NCI-H2196 (cell line): ENCODE results near the gene FOXO3B.
"Not testable (repeated sequence)": the region's sequence is repeated elsewhere in the genome, so short reads cannot be mapped to it uniquely, and the experiment has no call there.

Experiments used
- DNase-seq: peaks from one replicate; lab custom pipeline; 2025; ENCODE audit not compliant: unreplicated experiment; lab: John Stamatoyannopoulos, UW

Gene FOXO3B

GRCh38 chr17:18681767-18682571 is at the start of gene FOXO3B:
Gene FOXO3B (minus strand): TSS chr17:18682314. CDS start chr17:18681651, 663 bp downstream.
- peak; percentile 76 for DNase-seq

GRCh38 chr17:18723509-18723908 is 41.4 kb upstream of the FOXO3B start:
- DNase-seq, result not testable (repeated sequence)

DNA sequence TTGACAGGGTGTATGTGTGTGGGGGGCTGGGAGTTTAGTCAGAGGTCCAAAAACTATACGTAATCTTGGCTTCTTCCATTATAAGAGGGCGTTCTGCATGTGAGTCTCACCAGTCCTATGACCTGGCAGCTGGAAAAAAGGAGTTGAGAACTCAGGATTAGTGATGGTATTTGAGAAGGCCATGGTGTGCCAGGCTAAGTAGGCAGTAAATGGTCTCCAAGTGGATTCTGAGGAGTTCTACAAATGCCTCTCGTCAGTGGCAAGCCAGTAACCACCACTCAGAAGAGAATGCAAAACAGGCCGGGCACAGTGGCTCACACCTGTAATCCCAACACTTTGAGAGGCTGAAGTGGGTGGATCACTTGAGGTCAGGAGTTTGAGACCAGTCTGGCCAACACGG is 40.5 kb upstream of the FOXO3B start:
- not testable (repeated sequence) for DNase-seq

GRCh38 chr17:18721775-18722547 is 39.8 kb upstream of the FOXO3B start:
- not testable (repeated sequence) for DNase-seq

- not testable (repeated sequence) for DNase-seq
Measured at GRCh38 chr17:18719428-18720110, 37.5 kb upstream of the FOXO3B start.

DNA sequence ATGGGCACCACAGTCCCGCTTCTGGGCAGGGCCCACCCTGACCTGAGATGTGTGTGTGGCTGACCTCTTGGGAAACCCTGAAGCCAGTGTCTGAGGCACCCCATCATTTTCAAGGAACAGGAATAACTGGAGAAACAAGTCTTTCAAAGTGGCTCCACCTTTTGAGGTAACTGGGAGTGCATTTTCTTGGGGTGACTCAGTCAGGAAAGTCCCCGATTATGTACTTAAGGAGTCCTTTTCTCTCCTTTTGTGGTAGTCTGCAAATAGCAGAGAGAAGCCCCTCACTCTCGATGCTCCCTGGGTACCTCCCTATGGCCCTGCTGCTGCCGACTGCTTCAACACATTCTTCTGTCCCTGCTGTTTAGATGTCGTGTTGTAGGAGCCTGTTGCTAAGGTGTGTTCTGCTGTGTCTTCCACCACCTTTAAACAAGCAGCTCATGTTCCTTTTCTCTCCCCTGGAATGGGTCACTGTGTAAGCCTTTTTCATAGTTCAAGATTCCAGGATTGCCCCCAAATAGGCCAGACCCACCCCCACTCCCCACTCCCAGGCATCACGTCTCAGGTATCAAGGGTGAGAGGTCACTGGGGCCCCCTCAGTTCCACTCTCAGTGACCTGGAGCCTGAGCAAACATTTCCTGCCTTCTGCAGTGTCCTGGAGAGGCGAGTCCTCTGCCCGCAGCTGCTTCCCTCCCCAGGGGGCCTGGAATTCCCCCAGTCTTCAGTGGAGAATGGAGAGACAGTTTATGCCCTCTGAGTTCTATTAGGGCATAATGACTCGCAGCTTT is 36.7 kb upstream of the FOXO3B start:
- peak; percentile 10 for DNase-seq

GRCh38 chr17:18712354-18712999 is 30.4 kb upstream of the FOXO3B start:
- DNase-seq, result peak; percentile 18

DNA sequence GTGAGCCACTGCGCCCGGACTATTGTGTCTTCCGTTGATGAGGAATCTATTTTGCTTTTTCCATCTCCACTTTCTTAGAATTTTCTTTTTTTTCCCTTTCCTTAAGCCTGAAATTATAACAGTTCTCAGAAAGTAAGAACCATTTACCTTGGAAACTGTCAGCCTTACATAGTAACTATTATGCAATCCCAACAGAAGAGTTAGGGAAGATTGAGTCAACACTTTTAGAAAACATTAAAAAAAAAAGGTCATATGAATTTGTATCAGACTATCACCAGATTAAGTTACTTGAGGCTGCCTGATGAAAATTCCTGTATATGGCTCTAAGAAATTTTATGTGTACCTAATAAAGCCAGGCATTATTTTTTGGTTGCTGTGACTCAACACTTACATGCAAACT is 26.1 kb upstream of the FOXO3B start:
- DNase-seq, result not testable (repeated sequence)

- DNase-seq, result not testable (repeated sequence)
Measured at GRCh38 chr17:18705955-18706354, 23.8 kb upstream of the FOXO3B start.

- not testable (repeated sequence) for DNase-seq
Measured at GRCh38 chr17:18698473-18699103, 16.5 kb upstream of the FOXO3B start.

DNA sequence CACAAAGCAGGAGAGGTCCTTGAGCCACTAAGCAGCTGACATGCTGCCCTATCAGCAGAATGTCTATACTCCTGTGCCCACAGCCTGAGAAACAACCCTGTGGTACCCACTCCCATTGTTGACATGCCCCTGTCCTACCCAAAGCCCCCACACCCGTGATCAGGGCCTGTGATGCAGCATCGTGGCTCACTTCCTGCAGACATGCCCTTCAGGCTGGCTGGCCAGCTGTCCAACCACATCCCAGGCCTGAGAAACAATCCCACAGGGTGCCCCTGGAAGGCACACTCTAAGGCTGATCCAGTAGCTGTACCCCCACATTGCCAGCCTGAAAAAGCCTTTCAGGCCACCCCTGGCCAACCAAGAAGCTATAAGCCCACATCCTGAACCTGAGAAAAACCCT is 13.0 kb upstream of the FOXO3B start:
- not testable (repeated sequence) for DNase-seq

GRCh38 chr17:18682668-18683067 is 554 bp upstream of the FOXO3B start:
- not testable (repeated sequence) for DNase-seq

- not testable (repeated sequence) for DNase-seq
Measured at GRCh38 chr17:18677381-18677780, 4.7 kb downstream of the FOXO3B start.

GRCh38 chr17:18676928-18677327 is 5.2 kb downstream of the FOXO3B start:
- not testable (repeated sequence) for DNase-seq

DNA sequence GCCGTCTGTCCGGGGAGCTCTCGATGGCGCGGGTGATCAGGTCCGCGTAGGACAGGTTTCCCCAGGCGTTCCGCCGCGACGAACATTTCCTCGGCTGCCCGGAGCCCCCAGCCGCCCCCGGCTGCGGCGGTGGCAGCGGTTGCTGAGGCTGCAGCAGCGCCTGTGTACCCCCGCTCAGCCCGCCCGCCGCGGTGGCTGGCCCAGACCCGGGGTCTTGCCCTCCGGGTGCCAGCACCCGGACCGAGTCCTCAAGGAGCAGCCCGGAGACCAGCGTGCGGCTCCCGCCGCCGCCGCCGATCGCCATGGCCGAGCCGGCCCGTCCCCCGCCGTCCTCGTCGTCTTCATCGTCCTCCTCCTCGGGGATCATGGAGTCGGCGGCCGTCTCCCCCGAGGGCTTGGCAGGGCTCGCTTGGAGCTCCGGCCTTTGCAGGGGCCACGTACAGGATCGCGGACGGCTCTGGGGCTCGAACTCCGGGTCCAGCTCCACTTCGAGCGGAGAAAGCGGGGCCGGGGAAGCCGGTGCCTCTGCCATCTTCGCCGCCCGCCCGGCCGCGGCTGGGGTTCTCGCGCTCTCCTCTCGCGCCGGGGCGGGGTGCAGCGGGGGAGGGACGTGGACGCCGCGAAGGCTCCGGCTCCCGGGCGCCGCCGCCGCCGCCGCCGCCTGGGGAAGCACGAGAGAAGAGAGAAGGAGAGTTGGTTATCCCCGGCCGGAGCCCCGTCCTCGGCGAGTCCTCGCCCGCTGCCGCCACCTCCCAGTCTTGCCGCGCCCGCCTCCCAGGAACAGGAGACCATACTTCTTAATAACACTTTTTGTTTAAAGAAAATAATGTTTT is 9.5 kb downstream of the FOXO3B start:
- DNase-seq, result not testable (repeated sequence)

GRCh38 chr17:18668625-18669024 is 13.5 kb downstream of the FOXO3B start:
- DNase-seq, result not testable (repeated sequence)

- DNase-seq, result not testable (repeated sequence)
Measured at GRCh38 chr17:18667535-18667934, 14.6 kb downstream of the FOXO3B start.

GRCh38 chr17:18666326-18666725 is 15.8 kb downstream of the FOXO3B start:
- not testable (repeated sequence) for DNase-seq
